NB4 (cell line): ENCODE results near the gene RAB27B.

ENCODE experiments used
- MYC ChIP-seq: IDR thresholded peaks from 2 replicates; pipeline ENCODE4 v1.6.1; 2011; ENCODE audit warnings: low read depth, low read length
- TF ChIP-seq, protein P1 (sequence below): IDR thresholded peaks from one replicate; pipeline ENCODE4 v1.5.1; 2012; ENCODE audit warnings: low read depth, low read length
- TF ChIP-seq, protein P2 (sequence below): IDR thresholded peaks from 2 replicates; pipeline ENCODE4 v1.6.1; 2011; ENCODE audit warnings: low read depth, low read length

DNA sequence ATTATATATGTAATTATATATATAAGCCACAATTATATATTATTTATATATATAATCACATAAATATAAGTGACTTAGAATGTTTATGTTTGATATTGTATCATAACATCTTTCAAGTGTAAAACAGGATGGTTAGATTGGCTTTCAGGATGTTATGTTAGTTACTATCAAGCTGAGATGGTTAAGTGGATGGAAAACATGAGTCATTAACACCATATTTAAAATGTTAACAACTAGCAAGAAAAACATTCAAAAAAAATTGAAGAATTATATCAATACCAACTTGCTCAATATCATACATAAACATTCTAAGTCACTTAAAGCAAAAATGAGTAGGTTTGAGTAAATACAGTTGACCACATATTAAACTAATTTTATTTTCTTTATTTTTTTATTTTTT, 21.8 kb upstream of the RAB27B start:
- no peak for TF ChIP-seq MYC
- TF ChIP-seq, protein P1, sequence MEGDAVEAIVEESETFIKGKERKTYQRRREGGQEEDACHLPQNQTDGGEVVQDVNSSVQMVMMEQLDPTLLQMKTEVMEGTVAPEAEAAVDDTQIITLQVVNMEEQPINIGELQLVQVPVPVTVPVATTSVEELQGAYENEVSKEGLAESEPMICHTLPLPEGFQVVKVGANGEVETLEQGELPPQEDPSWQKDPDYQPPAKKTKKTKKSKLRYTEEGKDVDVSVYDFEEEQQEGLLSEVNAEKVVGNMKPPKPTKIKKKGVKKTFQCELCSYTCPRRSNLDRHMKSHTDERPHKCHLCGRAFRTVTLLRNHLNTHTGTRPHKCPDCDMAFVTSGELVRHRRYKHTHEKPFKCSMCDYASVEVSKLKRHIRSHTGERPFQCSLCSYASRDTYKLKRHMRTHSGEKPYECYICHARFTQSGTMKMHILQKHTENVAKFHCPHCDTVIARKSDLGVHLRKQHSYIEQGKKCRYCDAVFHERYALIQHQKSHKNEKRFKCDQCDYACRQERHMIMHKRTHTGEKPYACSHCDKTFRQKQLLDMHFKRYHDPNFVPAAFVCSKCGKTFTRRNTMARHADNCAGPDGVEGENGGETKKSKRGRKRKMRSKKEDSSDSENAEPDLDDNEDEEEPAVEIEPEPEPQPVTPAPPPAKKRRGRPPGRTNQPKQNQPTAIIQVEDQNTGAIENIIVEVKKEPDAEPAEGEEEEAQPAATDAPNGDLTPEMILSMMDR = no peak
- TF ChIP-seq, protein P2, sequence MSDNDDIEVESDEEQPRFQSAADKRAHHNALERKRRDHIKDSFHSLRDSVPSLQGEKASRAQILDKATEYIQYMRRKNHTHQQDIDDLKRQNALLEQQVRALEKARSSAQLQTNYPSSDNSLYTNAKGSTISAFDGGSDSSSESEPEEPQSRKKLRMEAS = no peak
